Glutamatergic neuron (in vitro differentiated cells): ENCODE data around the gene TBL1XR1. TPM values are rescaled to one million over a fixed set of nuclear protein-coding genes. Genes with fewer than 3 reads are reported as not detected.

Experiments used
- DNase-seq: peaks from one replicate; pipeline ENCODE4 v3.0.0; 2022
- H3K27ac Mint-ChIP-seq: one replicate; pipeline ENCODE4 v1.8.0; 2020; ENCODE audit warnings: mild to moderate bottlenecking, mixed read lengths, inconsistent platforms; ENCODE audit not compliant: unreplicated experiment
- H3K27me3 Mint-ChIP-seq: one replicate; pipeline ENCODE4 v1.8.0; 2020; ENCODE audit warnings: mild to moderate bottlenecking, moderate library complexity, mixed read lengths, inconsistent platforms; ENCODE audit not compliant: unreplicated experiment
- H3K36me3 Mint-ChIP-seq: one replicate; pipeline ENCODE4 v1.8.0; 2020; ENCODE audit warnings: mild to moderate bottlenecking, mixed read lengths, inconsistent platforms; ENCODE audit not compliant: unreplicated experiment
- H3K4me1 Mint-ChIP-seq: one replicate; pipeline ENCODE4 v1.8.0; 2020; ENCODE audit warnings: mild to moderate bottlenecking, low read depth, mixed read lengths, inconsistent platforms; ENCODE audit not compliant: unreplicated experiment
- H3K4me3 Mint-ChIP-seq: one replicate; pipeline ENCODE4 v1.8.0; 2020; ENCODE audit warnings: mild to moderate bottlenecking, mixed read lengths, inconsistent platforms; ENCODE audit not compliant: unreplicated experiment
- H3K9me3 Mint-ChIP-seq: one replicate; pipeline ENCODE4 v1.8.0; 2020; ENCODE audit warnings: mild to moderate bottlenecking, moderate library complexity, mixed read lengths, inconsistent platforms; ENCODE audit not compliant: unreplicated experiment
- CTCF ChIP-seq: fragments of 200-600 bp; sonication (generic); IDR thresholded peaks from one replicate; pipeline ENCODE4 v1.5.0; 2021; ENCODE audit not compliant: partially characterized antibody, unreplicated experiment
- total RNA-seq: library from RNA; stranded (reverse); fragmentation: NEBNext Ultra II Directional; extraction: Animal tissue kit (Norgen Biotek cat#: 25700); gene quantifications from one replicate; pipeline ENCODE4 v1.2.1, GENCODE V29; 2021; ENCODE audit not compliant: unreplicated experiment

TBL1XR1 gene
- total RNA-seq, 1 donor from 2014 or later: 101 TPM

GRCh38 chr3:177228601-177229190 is 31.4 kb upstream of the TBL1XR1 start:
- no peaks in the 10 kb centered on the region for H3K4me1 Mint-ChIP-seq
- TF ChIP-seq CTCF: no peak

GRCh38 chr3:177224414-177224813 is 27.1 kb upstream of the TBL1XR1 start:
- no peak overlapping the region for H3K4me3 Mint-ChIP-seq
- H3K36me3 Mint-ChIP-seq: peaks cover 4% of the 10 kb centered on the region
- peaks cover under 1% of the 10 kb centered on the region for H3K9me3 Mint-ChIP-seq
- no peaks in the 10 kb centered on the region for H3K27me3 Mint-ChIP-seq
- no peak overlapping the region for H3K27ac Mint-ChIP-seq
- no peak for DNase-seq
- TF ChIP-seq CTCF: no peak
- no peaks in the 10 kb centered on the region for H3K4me1 Mint-ChIP-seq

More at GRCh38 chr3:177228601-177229190, 31.4 kb upstream of the TBL1XR1 start:
- H3K4me3 Mint-ChIP-seq: no peak overlapping the region
- H3K27me3 Mint-ChIP-seq: no peaks in the 10 kb centered on the region
- H3K36me3 Mint-ChIP-seq: peaks cover 5% of the 10 kb centered on the region
- no peak for DNase-seq
- H3K9me3 Mint-ChIP-seq: peaks cover 4% of the 10 kb centered on the region
- no peak overlapping the region for H3K27ac Mint-ChIP-seq

- H3K27ac Mint-ChIP-seq: no peak overlapping the region
- H3K27me3 Mint-ChIP-seq: no peaks in the 10 kb centered on the region
- no peak overlapping the region for H3K4me3 Mint-ChIP-seq
- no peaks in the 10 kb centered on the region for H3K4me1 Mint-ChIP-seq
- H3K36me3 Mint-ChIP-seq: no peaks in the 10 kb centered on the region
- TF ChIP-seq CTCF: no peak
- no peak for DNase-seq
- no peaks in the 10 kb centered on the region for H3K9me3 Mint-ChIP-seq
Observed at GRCh38 chr3:177221744-177222143, 24.5 kb upstream of the TBL1XR1 start.

GRCh38 chr3:177220136-177220974 is 23.1 kb upstream of the TBL1XR1 start:
- no peak for TF ChIP-seq CTCF
- no peak overlapping the region for H3K4me3 Mint-ChIP-seq
- H3K36me3 Mint-ChIP-seq: no peaks in the 10 kb centered on the region
- H3K9me3 Mint-ChIP-seq: no peaks in the 10 kb centered on the region
- H3K27ac Mint-ChIP-seq: no peak overlapping the region
- no peak for DNase-seq
- H3K27me3 Mint-ChIP-seq: no peaks in the 10 kb centered on the region
- no peaks in the 10 kb centered on the region for H3K4me1 Mint-ChIP-seq
